Esophagus muscularis mucosa (tissue), 4 donors: ENCODE measurements around the gene CD151. TPM values are rescaled to one million over a fixed set of nuclear protein-coding genes. Genes with fewer than 3 reads are reported as not detected.
A peak's percentile ranks its signal among the peaks of the same experiment; 100 is the strongest.

Experiments used
- DNase-seq: peaks from one replicate; pipeline ENCODE4 v3.0.0-alpha.2; 2017; ENCODE audit errors: extremely low spot score
- H3K27ac ChIP-seq, 4 donors: fragments of 200-600 bp; sonication (generic); replicated peaks in 1 of 4; 1 replicate in 3 of 4; 2 replicates in 1 of 4; pipeline ENCODE4 v1.5.1; 2016 to 2019; ENCODE audit warnings: mild to moderate bottlenecking in 1 of 4
- H3K27me3 ChIP-seq, 4 donors: fragments of 200-600 bp; sonication (generic); one replicate each; pipeline versions ENCODE4 v1.5.1 to v1.6.0; 2016 to 2019
- H3K36me3 ChIP-seq, 4 donors: fragments of 200-600 bp; sonication (generic); one replicate each; pipeline ENCODE4 v1.5.1; 2016 to 2019
- H3K4me1 ChIP-seq, 4 donors: fragments of 200-600 bp; sonication (generic); one replicate each; pipeline ENCODE4 v1.5.1; 2016 to 2019
- H3K4me3 ChIP-seq, 4 donors: fragments of 200-600 bp; sonication (generic); 1 replicate in 2 of 4; 2 replicates in 2 of 4; pipeline ENCODE4 v1.5.1; 2016 to 2019; ENCODE audit warnings: mild to moderate bottlenecking in 4 of 4, moderate library complexity in 1 of 4
- H3K9me3 ChIP-seq, 4 donors: fragments of 200-600 bp; sonication (generic); 1 replicate in 3 of 4; 2 replicates in 1 of 4; pipeline ENCODE4 v1.5.1; 2016 to 2019
- CTCF ChIP-seq, 3 experiments: fragments of 200-600 bp in 2 of 3; fragments of 450-650 bp in 1 of 3; sonication (generic) in 2 of 3; IDR thresholded peaks; one replicate each; pipeline ENCODE4 v1.5.1; 2017 to 2019; ENCODE audit warnings: antibody characterized with exemption in 3 of 3, mild to moderate bottlenecking in 2 of 3, moderate library complexity in 1 of 3
- EP300 ChIP-seq: sonication (generic); formaldehyde crosslinking; IDR thresholded peaks from one replicate; pipeline ENCODE4 v1.6.1; 2017; ENCODE audit warnings: antibody characterized with exemption
- POLR2A ChIP-seq: fragments of 450-650 bp; IDR thresholded peaks from one replicate; pipeline ENCODE4 v1.6.1; 2017; ENCODE audit warnings: antibody characterized with exemption, moderate library complexity, mild to moderate bottlenecking, low read depth
- POLR2AphosphoS5 ChIP-seq, 2 donors: sonication (generic); formaldehyde crosslinking; IDR thresholded peaks; one replicate each; pipeline ENCODE4 v1.6.1; 2017; ENCODE audit warnings: antibody characterized with exemption in 2 of 2
- WGBS: methylation state at CpG from one replicate; pipeline ENCODE4 v1.1.5; 2018; 5-methylcytosine and 5-hydroxymethylcytosine counted together
- intact Hi-C: fragments of 100-400 bp; cut with DNase I; formaldehyde crosslinking; loops from one replicate; pipeline ENCODE4 v1.15.1; 2023
- total RNA-seq, 4 donors: library from RNA; depleted of rRNA; stranded (reverse); fragments of >200 nt; gene quantifications; one replicate each; pipeline versions ENCODE4 v1.1.0 to v1.2.1, GENCODE V29; 2016

The CD151 gene
- total RNA-seq, 4 donors from 2014 or later: 219 to 730 (median 352) TPM

GRCh38 chr11:866481-866880 is 33.7 kb downstream of the CD151 start:
- H3K27ac ChIP-seq: no peak overlapping the region
- TF ChIP-seq CTCF (IDR thresholded peaks at IDR 0.05): no peak
- no peak for TF ChIP-seq POLR2AphosphoS5 (IDR thresholded peaks at IDR 0.05)
- TF ChIP-seq EP300: no peak
- no peak for TF ChIP-seq POLR2A
- H3K9me3 ChIP-seq: no peaks in the 10 kb centered on the region
- peaks cover 36 to 76% (median 57%) of the 10 kb centered on the region in 4 donors for H3K36me3 ChIP-seq
- H3K4me3 ChIP-seq: no peak overlapping the region
- no peaks in the 10 kb centered on the region for H3K27me3 ChIP-seq
- DNase-seq: no peak
- 77% methylated on average over 7 of the region's 14 CpGs for WGBS
- intact Hi-C loops: no loop called here
- H3K4me1 ChIP-seq: peaks cover 7 to 12% (median 10%) of the 10 kb centered on the region in 4 donors

GRCh38 chr11:867856-868358 is 35.2 kb downstream of the CD151 start:
- TF ChIP-seq POLR2A (no peak), POLR2AphosphoS5 (IDR thresholded peaks at IDR 0.05) (no peak), EP300 (no peak), CTCF (IDR thresholded peaks at IDR 0.05) (no peak)
- H3K9me3 ChIP-seq: no peaks in the 10 kb centered on the region
- WGBS: 91% methylated on average over 8 of the region's 8 CpGs
- DNase-seq: no peak
- no peak overlapping the region for H3K27ac ChIP-seq
- H3K4me3 ChIP-seq: no peak overlapping the region
- no peaks in the 10 kb centered on the region for H3K27me3 ChIP-seq
- H3K4me1 ChIP-seq: no peaks in the 10 kb centered on the region
- intact Hi-C loops: no loop called here
- H3K36me3 ChIP-seq: peaks cover 31 to 67% (median 50%) of the 10 kb centered on the region in 4 donors

GRCh38 chr11:868394-868793 is 35.6 kb downstream of the CD151 start:
- 80% methylated on average over 1 of the region's 17 CpGs for WGBS
- Histone ChIP-seq H3K4me1 (no peaks in the 10 kb centered on the region), H3K27me3 (no peaks in the 10 kb centered on the region), H3K27ac (no peak overlapping the region), H3K36me3 (peaks cover 27 to 62% (median 45%) of the 10 kb centered on the region in 4 donors), H3K4me3 (no peak overlapping the region), H3K9me3 (no peaks in the 10 kb centered on the region)
- intact Hi-C loops: no loop called here
- DNase-seq: no peak
- TF ChIP-seq EP300 (no peak), POLR2AphosphoS5 (IDR thresholded peaks at IDR 0.05) (no peak), CTCF (IDR thresholded peaks at IDR 0.05) (no peak), POLR2A (no peak)

GRCh38 chr11:868802-869201 is 36.0 kb downstream of the CD151 start:
- Histone ChIP-seq H3K36me3 (peaks cover 24 to 58% (median 41%) of the 10 kb centered on the region in 4 donors), H3K27ac (no peak overlapping the region), H3K4me3 (no peak overlapping the region), H3K27me3 (no peaks in the 10 kb centered on the region), H3K9me3 (no peaks in the 10 kb centered on the region), H3K4me1 (no peaks in the 10 kb centered on the region)
- DNase-seq: no peak
- TF ChIP-seq CTCF (IDR thresholded peaks at IDR 0.05) (no peak), POLR2AphosphoS5 (IDR thresholded peaks at IDR 0.05) (peak in 1 of 2 donors; percentile 22)
- intact Hi-C loops: no loop called here
- 90% methylated on average over 4 of the region's 12 CpGs for WGBS
